ENCODE data around the gene RXFP1.

The RXFP1 gene

DNA sequence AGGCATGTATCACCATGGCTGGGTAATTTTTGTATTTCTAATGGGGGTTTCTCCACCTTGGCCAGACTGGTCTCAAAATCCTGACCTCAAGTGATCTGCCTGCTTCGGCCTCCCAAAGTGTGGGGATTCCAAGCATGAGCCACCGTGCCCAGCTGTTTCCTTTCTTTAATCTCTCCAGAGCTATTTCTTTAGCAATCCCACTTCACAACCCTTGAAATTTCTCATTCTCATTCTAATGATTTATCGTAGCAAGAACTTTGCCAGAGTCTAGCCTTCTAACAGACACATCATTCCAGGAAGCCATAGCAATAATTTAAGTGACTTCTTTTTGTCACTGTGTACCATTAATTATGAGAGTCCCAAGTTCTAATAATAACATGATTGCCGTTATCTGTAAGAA lies 68.6 kb downstream of the RXFP1 start:
- H3K4me3 ChIP-seq (ENCODE audit: low read length), result no peak overlapping the region
- H3K4me2 ChIP-seq (ENCODE audit: low read length), result no peak overlapping the region
- no peaks in the 10 kb centered on the region for H3K9me3 ChIP-seq (replicated peaks; ENCODE audit: low read length)
- H3K36me3 ChIP-seq (ENCODE audit: insufficient read depth, low read length), result no peaks in the 10 kb centered on the region
- H3K4me1 ChIP-seq (ENCODE audit: control insufficient read depth, insufficient read depth, low read length), result no peaks in the 10 kb centered on the region
- H3K9ac ChIP-seq (ENCODE audit: low read depth, low read length), result no peak overlapping the region
- H3K27me3 ChIP-seq (ENCODE audit: control insufficient read depth, insufficient read depth, low read length), result no peaks in the 10 kb centered on the region

DNA sequence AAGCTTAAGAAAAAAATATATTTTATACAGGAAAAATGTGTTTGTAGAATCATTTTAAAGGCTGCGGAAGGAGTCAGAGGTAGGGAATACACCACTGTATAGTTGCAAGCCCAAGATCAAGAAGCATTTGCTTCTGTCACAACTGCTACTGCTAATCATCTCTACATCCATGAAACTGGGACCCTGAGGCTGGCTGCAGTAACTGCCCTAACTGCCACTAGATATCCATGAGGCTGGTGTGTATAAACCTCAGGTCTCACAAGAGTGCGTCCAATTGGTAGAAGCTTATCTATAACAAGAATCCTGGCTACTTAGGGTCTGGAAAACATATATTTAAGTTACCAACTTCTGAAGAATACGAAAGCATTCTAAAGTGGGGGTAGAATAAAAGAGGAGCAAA lies 69.1 kb downstream of the RXFP1 start:
- Histone ChIP-seq H3K27me3 (ENCODE audit: control insufficient read depth, insufficient read depth, low read length) (no peaks in the 10 kb centered on the region), H3K4me1 (ENCODE audit: control insufficient read depth, insufficient read depth, low read length) (no peaks in the 10 kb centered on the region), H3K4me2 (ENCODE audit: low read length) (no peak overlapping the region), H3K4me3 (ENCODE audit: low read length) (no peak overlapping the region), H3K9me3 (replicated peaks; ENCODE audit: low read length) (no peaks in the 10 kb centered on the region), H3K36me3 (ENCODE audit: insufficient read depth, low read length) (no peaks in the 10 kb centered on the region), H3K9ac (ENCODE audit: low read depth, low read length) (no peak overlapping the region)

DNA sequence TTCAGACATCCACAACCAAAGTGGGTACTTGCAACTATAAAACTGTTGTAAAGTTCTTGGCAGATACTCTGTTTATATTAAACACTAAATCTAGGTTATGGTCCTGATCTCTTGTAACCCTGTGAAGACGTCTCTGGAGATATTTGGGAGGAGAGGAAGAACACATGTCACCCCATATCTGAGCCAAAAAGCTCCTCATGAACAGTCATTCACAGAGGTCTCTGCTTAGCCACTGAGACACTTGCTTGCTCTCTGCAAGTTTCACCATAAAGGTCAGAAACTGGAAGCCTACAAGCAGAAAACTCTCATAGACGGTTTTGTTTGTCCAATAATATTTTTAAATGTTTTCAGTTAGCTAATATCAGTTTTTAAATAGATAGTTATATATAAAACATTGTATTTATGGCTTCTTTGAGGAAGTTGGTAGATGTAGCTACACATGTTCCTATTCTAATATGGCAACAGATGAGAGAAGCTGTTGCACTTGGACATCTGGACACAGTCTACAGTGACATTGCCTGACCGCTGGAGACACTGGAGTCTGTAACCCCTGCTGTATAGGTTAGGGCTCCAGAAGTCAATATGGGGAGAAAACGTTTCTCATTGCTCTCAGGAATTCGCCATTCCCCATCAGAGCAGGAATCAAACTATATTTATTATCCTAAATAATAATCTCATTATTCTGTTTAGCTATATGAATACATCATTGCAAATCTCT lies 76.4 kb downstream of the RXFP1 start:
- H3K9ac ChIP-seq (ENCODE audit: low read depth, low read length), result no peak overlapping the region
- H3K9me3 ChIP-seq (replicated peaks; ENCODE audit: low read length), result no peaks in the 10 kb centered on the region
- H3K4me1 ChIP-seq (ENCODE audit: control insufficient read depth, insufficient read depth, low read length), result peaks cover 4% of the 10 kb centered on the region
- no peaks in the 10 kb centered on the region for H3K27me3 ChIP-seq (ENCODE audit: control insufficient read depth, insufficient read depth, low read length)
- H3K36me3 ChIP-seq (ENCODE audit: insufficient read depth, low read length), result no peaks in the 10 kb centered on the region
- no peak overlapping the region for H3K4me2 ChIP-seq (ENCODE audit: low read length)
- H3K4me3 ChIP-seq (ENCODE audit: low read length), result no peak overlapping the region

DNA sequence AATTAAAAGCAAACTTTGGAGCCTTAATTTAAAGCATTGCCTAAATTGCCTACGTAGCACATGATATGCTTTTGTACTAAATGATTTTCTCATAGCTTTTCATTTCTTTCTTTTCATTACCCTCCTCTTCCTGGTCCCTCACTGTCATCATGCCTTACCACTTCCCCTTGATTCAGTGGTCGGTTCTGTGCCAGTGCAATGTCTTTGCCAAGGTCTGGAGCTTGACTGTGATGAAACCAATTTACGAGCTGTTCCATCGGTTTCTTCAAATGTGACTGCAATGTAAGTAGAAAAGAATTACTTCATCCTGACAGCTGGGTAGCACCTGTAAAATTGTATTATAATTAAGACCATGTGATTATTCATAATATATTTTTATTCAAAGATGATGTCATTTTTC lies 77.5 kb downstream of the RXFP1 start:
- no peaks in the 10 kb centered on the region for H3K9me3 ChIP-seq (replicated peaks; ENCODE audit: low read length)
- no peaks in the 10 kb centered on the region for H3K36me3 ChIP-seq (ENCODE audit: insufficient read depth, low read length)
- no peaks in the 10 kb centered on the region for H3K27me3 ChIP-seq (ENCODE audit: control insufficient read depth, insufficient read depth, low read length)
- no peak overlapping the region for H3K4me3 ChIP-seq (ENCODE audit: low read length)
- peaks cover 4% of the 10 kb centered on the region for H3K4me1 ChIP-seq (ENCODE audit: control insufficient read depth, insufficient read depth, low read length)
- no peak overlapping the region for H3K4me2 ChIP-seq (ENCODE audit: low read length)
- H3K9ac ChIP-seq (ENCODE audit: low read depth, low read length), result no peak overlapping the region

DNA sequence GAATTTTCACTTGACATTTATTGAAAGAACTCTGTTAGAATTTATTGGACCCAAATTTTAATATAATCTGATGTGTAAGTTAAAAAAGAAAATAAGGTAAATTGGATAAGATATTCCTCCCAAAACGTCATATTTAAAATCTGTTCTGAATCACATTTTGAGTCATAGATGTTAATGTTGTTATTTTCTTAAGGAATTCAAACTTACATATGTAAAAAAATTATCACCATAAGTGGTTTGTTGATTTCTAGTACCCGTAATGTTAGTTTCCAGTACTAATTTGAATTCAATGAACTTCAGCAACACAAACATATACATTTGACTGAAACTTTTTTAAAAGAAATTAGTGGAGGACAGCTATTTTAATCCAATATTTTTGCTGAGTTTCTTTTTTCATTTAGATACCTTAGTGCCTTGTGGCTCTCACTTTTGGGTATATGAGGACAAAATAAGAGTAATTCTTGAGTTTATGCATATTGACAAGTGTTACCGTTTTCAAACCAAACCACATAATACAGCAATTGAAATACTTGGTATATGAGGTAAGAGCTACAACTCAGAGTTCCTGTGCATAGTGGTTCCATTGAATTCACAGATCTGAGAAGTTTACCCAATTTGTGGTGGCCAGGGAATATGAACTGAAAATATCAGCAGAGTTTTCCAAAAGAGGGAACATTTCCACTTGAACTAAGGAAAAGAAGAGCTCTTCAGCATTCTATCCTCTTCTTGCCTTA lies 78.2 kb downstream of the RXFP1 start:
- H3K36me3 ChIP-seq (ENCODE audit: insufficient read depth, low read length), result no peaks in the 10 kb centered on the region
- no peaks in the 10 kb centered on the region for H3K9me3 ChIP-seq (replicated peaks; ENCODE audit: low read length)
- H3K4me3 ChIP-seq (ENCODE audit: low read length), result no peak overlapping the region
- no peak overlapping the region for H3K4me2 ChIP-seq (ENCODE audit: low read length)
- no peaks in the 10 kb centered on the region for H3K27me3 ChIP-seq (ENCODE audit: control insufficient read depth, insufficient read depth, low read length)
- H3K9ac ChIP-seq (ENCODE audit: low read depth, low read length), result no peak overlapping the region
- peaks cover 4% of the 10 kb centered on the region for H3K4me1 ChIP-seq (ENCODE audit: control insufficient read depth, insufficient read depth, low read length)

DNA sequence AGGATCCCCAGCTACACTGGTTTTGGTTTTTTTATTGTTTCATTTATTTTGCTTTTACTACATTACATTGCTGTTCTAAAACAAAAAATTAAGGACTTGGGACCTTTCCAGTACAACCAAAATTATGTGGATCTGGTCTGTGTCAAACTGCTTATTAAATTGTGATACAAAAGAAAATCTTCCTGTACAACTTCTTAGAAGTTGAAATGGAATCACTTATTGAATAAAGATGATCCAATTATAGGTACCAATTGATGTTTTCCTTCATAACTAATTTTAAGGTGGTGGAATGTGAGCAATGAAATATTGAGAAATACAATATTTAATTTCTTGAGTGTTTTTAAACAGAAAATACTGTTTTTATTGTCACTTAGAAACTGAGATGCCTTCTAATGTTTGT lies 82.7 kb downstream of the RXFP1 start:
- H3K4me3 ChIP-seq (ENCODE audit: low read length), result no peak overlapping the region
- H3K4me2 ChIP-seq (ENCODE audit: low read length), result no peak overlapping the region
- no peak overlapping the region for H3K9ac ChIP-seq (ENCODE audit: low read depth, low read length)
- H3K27me3 ChIP-seq (ENCODE audit: control insufficient read depth, insufficient read depth, low read length), result no peaks in the 10 kb centered on the region
- no peaks in the 10 kb centered on the region for H3K36me3 ChIP-seq (ENCODE audit: insufficient read depth, low read length)
- H3K4me1 ChIP-seq (ENCODE audit: control insufficient read depth, insufficient read depth, low read length), result no peaks in the 10 kb centered on the region
- no peaks in the 10 kb centered on the region for H3K9me3 ChIP-seq (replicated peaks; ENCODE audit: low read length)

DNA sequence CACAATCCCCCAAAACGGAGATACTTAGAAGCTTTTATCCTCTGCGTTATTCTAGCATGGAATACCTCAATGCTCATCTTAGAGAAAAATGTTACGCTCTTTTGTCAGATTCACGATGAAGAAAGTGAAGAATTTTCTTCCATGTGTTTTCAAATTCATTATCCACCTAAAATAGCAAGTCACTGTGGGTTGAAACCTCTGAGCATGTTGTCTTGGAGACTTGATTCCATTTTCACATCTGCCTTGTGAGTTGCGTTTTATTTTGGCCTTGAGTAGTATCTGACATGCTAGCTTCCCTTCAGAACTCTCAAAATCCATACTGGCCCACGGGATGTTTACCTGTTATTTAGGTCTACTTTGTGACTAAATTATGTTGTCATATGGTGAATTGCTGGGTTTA lies 83.7 kb downstream of the RXFP1 start:
- H3K9me3 ChIP-seq (replicated peaks; ENCODE audit: low read length), result no peaks in the 10 kb centered on the region
- no peak overlapping the region for H3K4me3 ChIP-seq (ENCODE audit: low read length)
- H3K27me3 ChIP-seq (ENCODE audit: control insufficient read depth, insufficient read depth, low read length), result no peaks in the 10 kb centered on the region

DNA sequence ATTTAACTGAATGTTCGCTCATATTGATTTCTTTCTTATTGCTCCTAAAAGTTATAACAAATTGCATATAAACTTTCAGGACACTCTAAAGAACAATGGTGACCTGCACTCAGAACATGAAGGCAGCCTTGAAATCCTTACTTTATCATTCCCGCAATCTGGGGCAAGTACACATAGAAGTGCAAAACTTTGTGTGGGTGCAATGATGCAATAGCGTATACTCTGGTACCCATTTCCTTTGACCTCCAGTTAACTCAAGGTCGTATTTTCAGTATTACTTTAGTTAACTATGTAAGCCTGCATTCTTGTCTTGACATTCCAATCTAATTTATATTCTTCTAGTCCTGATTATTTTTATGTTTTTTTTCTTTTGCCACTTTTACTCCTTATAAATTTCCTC lies 85.3 kb downstream of the RXFP1 start:
- Histone ChIP-seq H3K9ac (ENCODE audit: low read depth, low read length) (no peak overlapping the region), H3K4me1 (ENCODE audit: control insufficient read depth, insufficient read depth, low read length) (peaks cover 9% of the 10 kb centered on the region), H3K27me3 (ENCODE audit: control insufficient read depth, insufficient read depth, low read length) (no peaks in the 10 kb centered on the region), H3K4me3 (ENCODE audit: low read length) (no peak overlapping the region), H3K4me2 (ENCODE audit: low read length) (no peak overlapping the region), H3K36me3 (ENCODE audit: insufficient read depth, low read length) (no peaks in the 10 kb centered on the region), H3K9me3 (replicated peaks; ENCODE audit: low read length) (no peaks in the 10 kb centered on the region)

More for the DNA sequence above, 83.7 kb downstream of the RXFP1 start:
- H3K4me2 ChIP-seq (ENCODE audit: low read length), result no peak overlapping the region
- H3K36me3 ChIP-seq (ENCODE audit: insufficient read depth, low read length), result no peaks in the 10 kb centered on the region
- no peaks in the 10 kb centered on the region for H3K4me1 ChIP-seq (ENCODE audit: control insufficient read depth, insufficient read depth, low read length)
- no peak overlapping the region for H3K9ac ChIP-seq (ENCODE audit: low read depth, low read length)

DNA sequence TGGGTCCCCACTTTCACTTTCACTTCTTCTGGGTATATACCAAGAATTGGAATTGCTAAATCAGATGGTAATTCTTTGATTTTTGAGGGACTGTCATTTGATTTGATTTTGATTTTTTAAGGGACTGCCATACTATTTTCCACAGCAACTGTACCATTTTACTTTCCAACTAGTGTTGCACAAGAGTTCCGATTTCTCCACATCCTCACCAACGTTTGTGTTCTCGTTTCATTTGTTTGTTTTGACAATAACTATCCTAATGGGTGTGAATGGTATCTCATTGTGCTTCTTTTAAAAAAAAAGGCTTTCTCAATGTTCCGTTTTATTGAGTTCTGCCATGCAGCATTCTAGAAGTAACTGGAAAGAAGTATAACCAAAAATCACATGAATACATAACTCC lies 87.4 kb downstream of the RXFP1 start:
- H3K4me1 ChIP-seq (ENCODE audit: control insufficient read depth, insufficient read depth, low read length), result peaks cover 9% of the 10 kb centered on the region
- H3K27me3 ChIP-seq (ENCODE audit: control insufficient read depth, insufficient read depth, low read length), result no peaks in the 10 kb centered on the region
- no peaks in the 10 kb centered on the region for H3K9me3 ChIP-seq (replicated peaks; ENCODE audit: low read length)
- no peak overlapping the region for H3K4me3 ChIP-seq (ENCODE audit: low read length)
- H3K9ac ChIP-seq (ENCODE audit: low read depth, low read length), result no peak overlapping the region
- no peak overlapping the region for H3K4me2 ChIP-seq (ENCODE audit: low read length)
- H3K36me3 ChIP-seq (ENCODE audit: insufficient read depth, low read length), result no peaks in the 10 kb centered on the region

DNA sequence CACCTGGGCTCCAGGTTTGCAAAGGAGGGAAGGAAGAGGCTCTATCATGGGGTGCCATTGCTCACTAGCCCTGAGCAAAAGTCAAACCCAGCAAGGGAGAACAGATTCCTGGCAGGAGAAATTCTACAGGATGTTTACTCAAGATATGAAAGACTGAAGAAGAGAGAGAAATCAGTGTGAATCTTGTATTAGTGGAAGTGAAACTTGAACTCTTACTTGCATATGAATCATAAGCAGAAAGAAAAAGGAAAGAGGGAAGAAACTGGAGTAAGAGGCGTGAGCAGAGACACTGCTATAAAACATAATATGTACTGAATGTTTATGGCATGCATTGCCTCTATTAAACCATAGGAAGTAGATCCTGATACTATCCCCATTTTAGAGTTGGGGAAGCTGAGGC lies 89.1 kb downstream of the RXFP1 start:
- Histone ChIP-seq H3K36me3 (ENCODE audit: insufficient read depth, low read length) (no peaks in the 10 kb centered on the region), H3K4me1 (ENCODE audit: control insufficient read depth, insufficient read depth, low read length) (peaks cover 9% of the 10 kb centered on the region), H3K4me3 (ENCODE audit: low read length) (no peak overlapping the region), H3K9ac (ENCODE audit: low read depth, low read length) (no peak overlapping the region), H3K4me2 (ENCODE audit: low read length) (no peak overlapping the region), H3K27me3 (ENCODE audit: control insufficient read depth, insufficient read depth, low read length) (no peaks in the 10 kb centered on the region), H3K9me3 (replicated peaks; ENCODE audit: low read length) (no peaks in the 10 kb centered on the region)

DNA sequence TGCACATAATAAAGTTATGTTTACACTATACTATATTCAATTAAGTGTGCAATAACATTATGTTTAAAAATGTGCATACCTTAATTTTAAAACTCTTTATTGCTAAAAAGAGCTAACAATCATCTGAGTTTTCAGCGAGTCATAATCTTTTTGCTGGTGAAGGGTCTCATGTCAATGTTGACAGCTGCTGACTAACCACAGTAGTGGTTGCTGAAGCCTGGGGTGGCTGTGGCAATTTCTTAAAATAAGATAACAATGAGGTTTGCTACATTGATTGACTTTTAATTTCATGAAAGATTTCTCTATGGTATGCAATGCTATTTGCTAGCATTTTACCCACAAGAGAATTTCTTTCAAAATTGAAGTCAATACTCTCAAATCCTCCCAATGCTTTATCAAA lies 91.4 kb downstream of the RXFP1 start:
- no peaks in the 10 kb centered on the region for H3K27me3 ChIP-seq (ENCODE audit: control insufficient read depth, insufficient read depth, low read length)
- no peak overlapping the region for H3K4me3 ChIP-seq (ENCODE audit: low read length)
- no peaks in the 10 kb centered on the region for H3K9me3 ChIP-seq (replicated peaks; ENCODE audit: low read length)
- H3K9ac ChIP-seq (ENCODE audit: low read depth, low read length), result no peak overlapping the region
- H3K4me1 ChIP-seq (ENCODE audit: control insufficient read depth, insufficient read depth, low read length), result peaks cover 14% of the 10 kb centered on the region
- no peaks in the 10 kb centered on the region for H3K36me3 ChIP-seq (ENCODE audit: insufficient read depth, low read length)
- H3K4me2 ChIP-seq (ENCODE audit: low read length), result no peak overlapping the region

DNA sequence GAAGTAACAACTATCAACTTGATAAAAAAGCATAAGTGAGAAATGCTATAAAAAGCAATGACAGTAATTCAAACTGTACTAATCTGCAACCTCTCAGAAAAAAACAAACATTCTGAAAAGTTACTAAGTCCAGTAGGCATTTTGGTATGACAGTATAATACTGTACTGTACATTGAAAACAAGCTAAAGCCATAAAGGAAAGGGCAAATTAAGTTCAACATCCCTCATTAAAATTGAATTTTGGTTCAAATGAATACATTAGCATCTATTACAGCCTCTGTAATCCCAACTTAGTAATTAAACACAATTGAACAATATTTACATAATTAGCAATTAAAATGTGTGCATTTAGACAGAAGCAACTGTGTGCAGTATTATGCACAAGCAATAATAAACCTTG lies 96.3 kb downstream of the RXFP1 start:
- Histone ChIP-seq H3K4me2 (ENCODE audit: low read length) (no peak overlapping the region), H3K4me1 (ENCODE audit: control insufficient read depth, insufficient read depth, low read length) (peaks cover 6% of the 10 kb centered on the region), H3K9ac (ENCODE audit: low read depth, low read length) (no peak overlapping the region), H3K9me3 (replicated peaks; ENCODE audit: low read length) (no peaks in the 10 kb centered on the region), H3K27me3 (ENCODE audit: control insufficient read depth, insufficient read depth, low read length) (no peaks in the 10 kb centered on the region), H3K4me3 (ENCODE audit: low read length) (no peak overlapping the region), H3K36me3 (ENCODE audit: insufficient read depth, low read length) (no peaks in the 10 kb centered on the region)
